Measurements from ENCODE around the gene NFATC2.

Gene NFATC2

DNA sequence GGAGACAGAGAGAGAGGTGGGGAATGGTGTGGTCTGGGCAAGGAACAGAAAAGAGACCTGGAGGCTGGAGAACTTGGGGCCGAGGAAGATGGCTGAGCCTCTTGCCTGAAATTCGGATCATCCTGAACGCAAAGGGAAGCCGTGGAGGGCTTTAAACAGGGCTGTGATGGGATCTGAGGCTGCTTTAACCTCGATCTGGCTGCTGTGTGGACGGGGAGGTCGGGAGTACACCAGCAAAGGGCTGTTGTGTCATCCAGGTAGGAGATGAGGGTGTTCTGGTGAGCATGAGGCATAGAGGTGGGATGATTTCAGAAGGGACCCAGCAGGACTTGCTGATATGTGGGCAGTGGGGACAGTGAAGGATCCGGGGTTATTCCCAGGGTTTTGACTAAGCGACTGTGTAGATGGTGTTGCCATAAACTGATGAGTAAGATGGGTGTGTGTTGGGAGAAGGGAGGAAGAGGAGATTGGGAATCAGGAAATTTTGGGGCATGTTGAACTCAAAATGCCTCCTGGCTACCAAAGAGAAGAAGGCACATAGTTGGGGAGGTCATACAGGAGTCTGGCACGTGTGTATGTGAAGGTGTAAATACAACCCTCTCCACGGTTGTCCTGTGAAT lies 158.5 kb downstream of the NFATC2 start:
- no peaks in the 10 kb centered on the region for H3K27me3 ChIP-seq (ENCODE audit: insufficient read depth, low read length)
- peaks cover 100% of the 10 kb centered on the region for H3K4me1 ChIP-seq (ENCODE audit: insufficient read depth, low read length, severe bottlenecking)

DNA sequence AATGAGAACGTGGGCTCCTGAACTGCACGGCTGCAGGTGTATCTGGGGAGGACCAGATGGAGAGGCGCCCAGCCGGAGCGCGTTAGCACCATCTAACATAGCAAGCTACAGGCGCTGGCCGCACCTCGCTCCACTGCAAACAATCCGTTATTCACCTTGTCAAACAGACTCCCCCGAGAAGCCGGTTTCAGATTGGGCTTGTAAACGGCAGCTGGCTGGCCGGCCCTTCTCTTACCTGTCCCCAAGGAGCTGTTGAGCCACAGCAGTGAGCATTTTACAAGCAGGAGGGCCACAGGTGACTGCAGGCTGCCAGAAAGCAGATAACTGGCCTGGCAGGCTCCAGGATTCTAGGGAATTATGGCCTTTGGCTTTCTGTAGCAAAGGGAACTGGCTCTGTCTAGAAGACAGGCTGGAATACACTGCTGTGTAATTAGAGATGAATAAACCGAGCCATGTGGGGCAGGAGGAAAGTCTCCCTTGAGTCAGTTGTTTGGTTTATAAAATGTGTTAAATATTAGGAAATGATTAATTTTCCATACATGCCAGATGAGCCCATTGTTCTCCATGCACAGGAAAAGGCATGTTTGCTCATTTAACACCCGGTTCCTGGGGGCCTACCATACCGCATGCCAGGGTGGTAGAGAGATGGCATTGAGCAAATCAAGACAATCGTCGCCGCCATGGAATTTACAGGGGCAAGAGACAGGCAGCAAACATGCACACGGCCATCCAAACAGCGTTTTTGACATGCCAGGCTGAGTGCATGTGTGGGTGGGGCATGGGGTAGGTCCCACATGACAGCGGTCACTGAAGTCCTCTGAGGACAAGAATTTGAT lies 159.3 kb downstream of the NFATC2 start:
- TF ChIP-seq, protein P1, sequence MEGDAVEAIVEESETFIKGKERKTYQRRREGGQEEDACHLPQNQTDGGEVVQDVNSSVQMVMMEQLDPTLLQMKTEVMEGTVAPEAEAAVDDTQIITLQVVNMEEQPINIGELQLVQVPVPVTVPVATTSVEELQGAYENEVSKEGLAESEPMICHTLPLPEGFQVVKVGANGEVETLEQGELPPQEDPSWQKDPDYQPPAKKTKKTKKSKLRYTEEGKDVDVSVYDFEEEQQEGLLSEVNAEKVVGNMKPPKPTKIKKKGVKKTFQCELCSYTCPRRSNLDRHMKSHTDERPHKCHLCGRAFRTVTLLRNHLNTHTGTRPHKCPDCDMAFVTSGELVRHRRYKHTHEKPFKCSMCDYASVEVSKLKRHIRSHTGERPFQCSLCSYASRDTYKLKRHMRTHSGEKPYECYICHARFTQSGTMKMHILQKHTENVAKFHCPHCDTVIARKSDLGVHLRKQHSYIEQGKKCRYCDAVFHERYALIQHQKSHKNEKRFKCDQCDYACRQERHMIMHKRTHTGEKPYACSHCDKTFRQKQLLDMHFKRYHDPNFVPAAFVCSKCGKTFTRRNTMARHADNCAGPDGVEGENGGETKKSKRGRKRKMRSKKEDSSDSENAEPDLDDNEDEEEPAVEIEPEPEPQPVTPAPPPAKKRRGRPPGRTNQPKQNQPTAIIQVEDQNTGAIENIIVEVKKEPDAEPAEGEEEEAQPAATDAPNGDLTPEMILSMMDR (IDR thresholded peaks at IDR 0.05; ENCODE audit: low read length), result no peak
- TF ChIP-seq EZH2 (IDR thresholded peaks at IDR 0.05; ENCODE audit: borderline replicate concordance, low read length), result no peak
- Histone ChIP-seq H3K4me3 (ENCODE audit: low read depth, low read length, poor library complexity, severe bottlenecking) (peak overlapping the region; percentile 8), H3K4me1 (ENCODE audit: insufficient read depth, low read length, severe bottlenecking) (peaks cover 99% of the 10 kb centered on the region)

More for the DNA sequence above, 158.5 kb downstream of the NFATC2 start:
- Histone ChIP-seq H3K79me2 (ENCODE audit: insufficient read depth, low read length) (no peaks in the 10 kb centered on the region), H3K36me3 (ENCODE audit: insufficient read depth, low read length) (peaks cover 6% of the 10 kb centered on the region), H3K4me3 (ENCODE audit: low read depth, low read length, poor library complexity, severe bottlenecking) (peak overlapping the region; percentile 8), H3K27ac (ENCODE audit: low read depth, low read length, poor library complexity, severe bottlenecking) (peak overlapping the region; percentile 98), H3F3A (ENCODE audit: insufficient read depth, low read length) (peaks cover 3% of the 10 kb centered on the region; the same call in 1 of the 2 replicates), H3K9me2 (ENCODE audit: low read depth, low read length) (no peaks in the 10 kb centered on the region), H3K9ac (ENCODE audit: low read length) (peak overlapping the region; percentile 47), H3K9me3 (ENCODE audit: low read length) (no peaks in the 10 kb centered on the region), H3K4me2 (ENCODE audit: low read length) (peak overlapping the region; percentile 42; the same call in 1 of the 2 replicates), H4K20me1 (ENCODE audit: insufficient read depth, low read length) (no peaks in the 10 kb centered on the region), H2AFZ (ENCODE audit: low read length) (no peak overlapping the region)
- no peak for TF ChIP-seq EZH2 (IDR thresholded peaks at IDR 0.05; ENCODE audit: borderline replicate concordance, low read length)
- TF ChIP-seq, protein P1 (IDR thresholded peaks at IDR 0.05; ENCODE audit: low read length), result no peak

DNA sequence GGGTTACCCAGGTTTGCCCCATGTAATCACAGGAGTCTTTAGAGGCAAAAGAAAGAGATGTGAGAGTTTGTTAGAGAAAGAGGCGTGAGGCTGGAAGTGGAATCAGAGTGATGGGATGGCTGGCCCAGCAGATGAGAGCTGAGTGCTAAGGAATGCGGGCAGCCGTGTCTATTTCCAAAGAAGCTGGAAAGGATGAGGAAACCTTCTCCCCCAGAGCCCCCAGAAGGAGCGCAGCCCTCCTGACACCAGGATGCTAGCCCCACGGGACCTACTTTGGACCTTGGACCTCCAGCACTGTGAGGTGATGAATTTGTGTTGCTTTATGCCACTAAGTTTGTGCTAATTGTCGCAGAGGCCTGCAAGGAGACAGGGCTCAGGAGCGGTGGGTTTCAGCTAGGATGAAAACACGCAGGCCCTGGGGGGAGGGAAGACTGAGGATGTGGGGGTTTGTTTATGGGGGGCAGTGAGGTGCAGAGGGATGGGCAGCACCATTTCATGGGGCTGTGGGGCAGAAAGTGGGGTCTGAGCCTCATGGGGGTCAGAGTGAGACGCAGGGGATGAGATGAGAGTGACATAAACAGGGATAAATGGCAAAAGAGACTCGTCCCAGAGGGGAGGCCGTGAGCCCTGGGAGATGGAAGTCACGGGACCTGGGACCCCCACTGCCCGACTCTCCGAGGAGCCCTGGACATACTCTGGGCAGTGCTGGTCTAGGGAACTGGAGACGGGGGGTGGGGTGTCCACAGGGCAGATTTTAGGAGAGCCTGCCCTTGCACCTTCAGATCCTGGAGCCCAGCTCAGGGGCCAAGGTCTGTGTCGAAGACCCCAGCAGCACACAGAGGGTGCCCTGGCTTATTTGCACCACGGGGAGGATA lies 160.2 kb downstream of the NFATC2 start:
- H3K9me2 ChIP-seq (ENCODE audit: low read depth, low read length), result no peaks in the 10 kb centered on the region
- peaks cover 3% of the 10 kb centered on the region; the same call in 1 of the 2 replicates for H3F3A ChIP-seq (ENCODE audit: insufficient read depth, low read length)
- H2AFZ ChIP-seq (ENCODE audit: low read length), result no peak overlapping the region
- H3K4me1 ChIP-seq (ENCODE audit: insufficient read depth, low read length, severe bottlenecking), result peaks cover 99% of the 10 kb centered on the region
- H3K4me3 ChIP-seq (ENCODE audit: low read depth, low read length, poor library complexity, severe bottlenecking), result no peak overlapping the region
- no peaks in the 10 kb centered on the region for H4K20me1 ChIP-seq (ENCODE audit: insufficient read depth, low read length)
- no peak for TF ChIP-seq EZH2 (IDR thresholded peaks at IDR 0.05; ENCODE audit: borderline replicate concordance, low read length)
- TF ChIP-seq, protein P1 (IDR thresholded peaks at IDR 0.05; ENCODE audit: low read length), result no peak
- peak overlapping the region; percentile 60 for H3K9ac ChIP-seq (ENCODE audit: low read length)
- H3K27ac ChIP-seq (ENCODE audit: low read depth, low read length, poor library complexity, severe bottlenecking), result peak overlapping the region; percentile 98
- H3K4me2 ChIP-seq (ENCODE audit: low read length), result peak overlapping the region; percentile 42
- H3K79me2 ChIP-seq (ENCODE audit: insufficient read depth, low read length), result no peaks in the 10 kb centered on the region
- H3K27me3 ChIP-seq (ENCODE audit: insufficient read depth, low read length), result no peaks in the 10 kb centered on the region
- no peaks in the 10 kb centered on the region for H3K9me3 ChIP-seq (ENCODE audit: low read length)
- H3K36me3 ChIP-seq (ENCODE audit: insufficient read depth, low read length), result no peaks in the 10 kb centered on the region

More for the DNA sequence above, 159.3 kb downstream of the NFATC2 start:
- no peaks in the 10 kb centered on the region for H3K27me3 ChIP-seq (ENCODE audit: insufficient read depth, low read length)
- no peaks in the 10 kb centered on the region for H3K9me3 ChIP-seq (ENCODE audit: low read length)
- H3K36me3 ChIP-seq (ENCODE audit: insufficient read depth, low read length), result no peaks in the 10 kb centered on the region
- H3K4me2 ChIP-seq (ENCODE audit: low read length), result peak overlapping the region; percentile 42
- no peaks in the 10 kb centered on the region for H3K79me2 ChIP-seq (ENCODE audit: insufficient read depth, low read length)
- H3K27ac ChIP-seq (ENCODE audit: low read depth, low read length, poor library complexity, severe bottlenecking), result peak overlapping the region; percentile 98
- no peaks in the 10 kb centered on the region for H3K9me2 ChIP-seq (ENCODE audit: low read depth, low read length)
- no peaks in the 10 kb centered on the region for H4K20me1 ChIP-seq (ENCODE audit: insufficient read depth, low read length)
- H3K9ac ChIP-seq (ENCODE audit: low read length), result peak overlapping the region; percentile 60
- no peak overlapping the region for H2AFZ ChIP-seq (ENCODE audit: low read length)
- H3F3A ChIP-seq (ENCODE audit: insufficient read depth, low read length), result peaks cover 3% of the 10 kb centered on the region; the same call in 1 of the 2 replicates
